Epithelial cell of proximal tubule (primary cell): ENCODE data around the gene COL11A1. TPM values are rescaled to one million over a fixed set of nuclear protein-coding genes. Genes with fewer than 3 reads are reported as not detected.
"Not testable (repeated sequence)": the region's sequence is repeated elsewhere in the genome, so short reads cannot be mapped to it uniquely, and the experiment has no call there.

Source experiments
- DNase-seq: peaks from one replicate; pipeline ENCODE4 v3.0.0-alpha.2; 2011; ENCODE audit warnings: low read depth
- H3K4me3 ChIP-seq: 2 replicates; pipeline ENCODE4 v1.5.1; 2011; ENCODE audit warnings: low read depth, mild to moderate bottlenecking, low read length
- CTCF ChIP-seq: conservative IDR thresholded peaks from 2 replicates; pipeline ENCODE4 v1.5.1; 2012; ENCODE audit warnings: low read depth, mild to moderate bottlenecking, low read length
- total RNA-seq: library from RNA; depleted of rRNA; stranded (reverse); fragments of >200 nt; gene quantifications from 2 replicates; pipeline ENCODE4 v1.2.3, GENCODE V29; 2015

COL11A1 gene
- total RNA-seq, 1 donor from 2014 or later, result 8.2 TPM

- TF ChIP-seq CTCF, result no peak
- H3K4me3 ChIP-seq, result no peak overlapping the region
- no peak for DNase-seq
Observed at GRCh38 chr1:102833151-102833550, 275.2 kb downstream of the COL11A1 start.

- not testable (repeated sequence) for H3K4me3 ChIP-seq, DNase-seq
Observed at GRCh38 chr1:102826706-102827105, 281.6 kb downstream of the COL11A1 start.
